Natural killer cell (primary cell): ENCODE results near the gene NT5DC1. TPM values are rescaled to one million over a fixed set of nuclear protein-coding genes. Genes with fewer than 3 reads are reported as not detected.

Source experiments
- ATAC-seq, 3 donors: fragments of 150-1000 bp in 2 of 3; fragments of 200-7000 bp in 1 of 3; cut with Tn5 transposase; 1 replicate in 1 of 3; 2 replicates in 2 of 3; pipeline ENCODE4 v1.10.0; 2021; ENCODE audit warnings: mild to moderate bottlenecking in 2 of 3, moderate library complexity in 2 of 3
- DNase-seq, 2 donors: peaks; one replicate each; pipeline versions ENCODE4 v3.0.0 to v3.0.0-alpha.2; 2013 to 2021; ENCODE audit warnings: mixed read lengths in 1 of 2
- H3K27ac ChIP-seq: one replicate; pipeline ENCODE4 v1.5.1; 2013; ENCODE audit warnings: mild to moderate bottlenecking, low read length
- H3K27me3 ChIP-seq: one replicate; pipeline ENCODE4 v1.6.1; 2013; ENCODE audit warnings: low read length; ENCODE audit not compliant: control insufficient read depth, insufficient read depth
- H3K36me3 ChIP-seq: one replicate; pipeline ENCODE4 v1.6.1; 2013; ENCODE audit warnings: low read length; ENCODE audit not compliant: control insufficient read depth, insufficient read depth
- H3K4me1 ChIP-seq: one replicate; pipeline ENCODE4 v1.6.1; 2013; ENCODE audit warnings: low read length; ENCODE audit not compliant: control insufficient read depth, insufficient read depth
- H3K4me3 ChIP-seq: one replicate; pipeline ENCODE4 v1.5.1; 2013; ENCODE audit warnings: low read length
- H3K9me3 ChIP-seq: one replicate; pipeline ENCODE4 v1.6.1; 2013; ENCODE audit warnings: low read length; ENCODE audit not compliant: control insufficient read depth, insufficient read depth
- H3K27ac Mint-ChIP-seq, 2 donors: one replicate each; pipeline ENCODE4 v1.8.0; 2022; ENCODE audit warnings: mild to moderate bottlenecking in 2 of 2, mixed read lengths in 2 of 2, moderate library complexity in 1 of 2
- H3K27me3 Mint-ChIP-seq, 2 donors: one replicate each; pipeline ENCODE4 v1.8.0; 2022; ENCODE audit warnings: low read depth in 2 of 2, mixed read lengths in 2 of 2
- H3K36me3 Mint-ChIP-seq: one replicate; pipeline ENCODE4 v1.8.0; 2022; ENCODE audit warnings: mixed read lengths
- H3K4me1 Mint-ChIP-seq, 2 donors: one replicate each; pipeline ENCODE4 v1.8.0; 2022; ENCODE audit warnings: mixed read lengths in 2 of 2
- H3K4me3 Mint-ChIP-seq: one replicate; pipeline ENCODE4 v1.8.0; 2022; ENCODE audit warnings: mild to moderate bottlenecking, moderate library complexity, mixed read lengths
- H3K9me3 Mint-ChIP-seq, 2 donors: one replicate each; pipeline ENCODE4 v1.8.0; 2022; ENCODE audit warnings: mixed read lengths in 2 of 2
- WGBS: methylation state at CpG from one replicate; pipeline ENCODE4 v1.1.7; 2013; ENCODE audit warnings: missing lambda C conversion rate; ENCODE audit not compliant: insufficient coverage; 5-methylcytosine and 5-hydroxymethylcytosine counted together
- intact Hi-C: fragments of 100-400 bp; cut with micrococcal nuclease; formaldehyde crosslinking; loops from one replicate; pipeline ENCODE4 v1.14.2; 2022
- total RNA-seq, 4 donors: library from RNA; stranded (reverse); fragments of 120-200 nt in 1 of 4; gene quantifications; one replicate each; pipeline versions ENCODE4 v1.2.3 to v1.2.4, GENCODE V29; 2013 to 2022
- TF ChIP-seq, protein P1 (sequence below): fragments of 200-600 bp; IDR thresholded peaks from one replicate; pipeline ENCODE4 v1.8.0; 2022; ENCODE audit warnings: antibody characterized with exemption

Gene NT5DC1
- total RNA-seq, 3 donors from 2014 or later (not counting 1 experiment from before 2014, with no cell fraction given): 19.1 to 29.4 (median 20.5) TPM

GRCh38 chr6:116290799-116291198 is 190.1 kb downstream of the NT5DC1 start:
- DNase-seq (no peak), ATAC-seq (no peak)
- H3K27ac ChIP-seq: no peak overlapping the region
- Mint-ChIP-seq H3K4me3 (no peak overlapping the region), H3K27me3 (no peaks in the 10 kb centered on the region), H3K9me3 (no peaks in the 10 kb centered on the region), H3K27ac (no peak overlapping the region), H3K36me3 (no peaks in the 10 kb centered on the region), H3K4me1 (no peaks in the 10 kb centered on the region)
- no peaks in the 10 kb centered on the region for H3K27me3 ChIP-seq
- no peak overlapping the region for H3K4me3 ChIP-seq
- H3K4me1 ChIP-seq: no peaks in the 10 kb centered on the region
- TF ChIP-seq, protein P1, sequence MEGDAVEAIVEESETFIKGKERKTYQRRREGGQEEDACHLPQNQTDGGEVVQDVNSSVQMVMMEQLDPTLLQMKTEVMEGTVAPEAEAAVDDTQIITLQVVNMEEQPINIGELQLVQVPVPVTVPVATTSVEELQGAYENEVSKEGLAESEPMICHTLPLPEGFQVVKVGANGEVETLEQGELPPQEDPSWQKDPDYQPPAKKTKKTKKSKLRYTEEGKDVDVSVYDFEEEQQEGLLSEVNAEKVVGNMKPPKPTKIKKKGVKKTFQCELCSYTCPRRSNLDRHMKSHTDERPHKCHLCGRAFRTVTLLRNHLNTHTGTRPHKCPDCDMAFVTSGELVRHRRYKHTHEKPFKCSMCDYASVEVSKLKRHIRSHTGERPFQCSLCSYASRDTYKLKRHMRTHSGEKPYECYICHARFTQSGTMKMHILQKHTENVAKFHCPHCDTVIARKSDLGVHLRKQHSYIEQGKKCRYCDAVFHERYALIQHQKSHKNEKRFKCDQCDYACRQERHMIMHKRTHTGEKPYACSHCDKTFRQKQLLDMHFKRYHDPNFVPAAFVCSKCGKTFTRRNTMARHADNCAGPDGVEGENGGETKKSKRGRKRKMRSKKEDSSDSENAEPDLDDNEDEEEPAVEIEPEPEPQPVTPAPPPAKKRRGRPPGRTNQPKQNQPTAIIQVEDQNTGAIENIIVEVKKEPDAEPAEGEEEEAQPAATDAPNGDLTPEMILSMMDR: no peak
- intact Hi-C loops: no loop called here
- no peaks in the 10 kb centered on the region for H3K9me3 ChIP-seq
- H3K36me3 ChIP-seq: no peaks in the 10 kb centered on the region
- 95% methylated on average over 2 of the region's 2 CpGs for WGBS

GRCh38 chr6:116291701-116292396 is 191.2 kb downstream of the NT5DC1 start:
- DNase-seq (no peak), ATAC-seq (no peak)
- H3K27ac Mint-ChIP-seq: no peak overlapping the region
- 68% methylated on average over 4 of the region's 4 CpGs for WGBS
- Histone ChIP-seq H3K27me3 (no peaks in the 10 kb centered on the region), H3K9me3 (no peaks in the 10 kb centered on the region), H3K4me3 (no peak overlapping the region), H3K36me3 (no peaks in the 10 kb centered on the region), H3K27ac (no peak overlapping the region), H3K4me1 (no peaks in the 10 kb centered on the region)
- H3K9me3 Mint-ChIP-seq: no peaks in the 10 kb centered on the region
- H3K36me3 Mint-ChIP-seq: no peaks in the 10 kb centered on the region
- H3K27me3 Mint-ChIP-seq: no peaks in the 10 kb centered on the region
- TF ChIP-seq, protein P1: no peak
- H3K4me1 Mint-ChIP-seq: no peaks in the 10 kb centered on the region
- H3K4me3 Mint-ChIP-seq: no peak overlapping the region
- intact Hi-C loops: no loop called here

DNA sequence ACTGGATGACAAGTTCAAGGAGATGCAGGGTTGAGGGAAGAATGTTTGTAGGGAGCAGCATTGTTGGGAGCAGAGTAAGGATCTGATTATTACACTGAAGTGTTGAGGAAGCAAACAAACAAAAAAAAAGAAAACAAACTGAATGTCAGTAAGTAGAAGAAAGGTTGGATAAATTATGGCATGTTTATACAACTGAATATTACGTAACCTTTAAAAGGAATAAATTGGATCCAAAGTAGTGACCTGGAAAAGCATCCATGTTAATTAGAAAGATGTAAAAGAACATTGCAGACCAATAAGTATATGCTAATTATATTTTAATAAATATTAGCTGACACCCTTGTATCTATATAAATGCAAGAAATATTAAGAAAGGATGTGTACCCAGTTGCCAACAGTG is 191.9 kb downstream of the NT5DC1 start:
- Histone ChIP-seq H3K36me3 (no peaks in the 10 kb centered on the region), H3K27ac (no peak overlapping the region), H3K9me3 (no peaks in the 10 kb centered on the region), H3K4me3 (no peak overlapping the region), H3K4me1 (no peaks in the 10 kb centered on the region), H3K27me3 (no peaks in the 10 kb centered on the region)
- no peaks in the 10 kb centered on the region for H3K36me3 Mint-ChIP-seq
- H3K9me3 Mint-ChIP-seq: no peaks in the 10 kb centered on the region
- DNase-seq (no peak), ATAC-seq (no peak)
- TF ChIP-seq, protein P1: no peak
- no peaks in the 10 kb centered on the region for H3K27me3 Mint-ChIP-seq
- no peaks in the 10 kb centered on the region for H3K4me1 Mint-ChIP-seq
- WGBS: 80% methylated on average over 1 of the region's 1 CpG
- no peak overlapping the region for H3K4me3 Mint-ChIP-seq
- H3K27ac Mint-ChIP-seq: no peak overlapping the region
- intact Hi-C loops: no loop called here

DNA sequence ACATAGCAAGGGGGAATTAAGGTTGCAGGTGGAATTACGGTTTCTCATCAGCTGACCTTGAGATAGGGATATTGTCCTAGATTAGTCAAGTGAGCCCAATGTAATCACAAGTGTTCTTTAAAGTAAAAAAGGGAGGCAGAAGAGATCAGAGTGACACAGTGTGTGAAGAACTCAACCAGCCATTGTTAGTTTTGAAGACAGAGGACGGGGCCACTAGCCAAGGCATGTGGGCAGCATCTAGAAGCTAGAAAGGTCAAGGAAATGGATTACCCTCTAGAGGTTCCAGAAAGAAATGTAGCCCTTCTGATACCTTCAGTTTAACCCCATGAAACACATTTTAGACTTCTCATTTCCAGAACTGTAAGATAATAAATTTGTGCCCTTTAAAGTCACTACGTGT is 197.6 kb downstream of the NT5DC1 start:
- WGBS: 92% methylated on average over 3 of the region's 3 CpGs
- H3K27me3 ChIP-seq: no peaks in the 10 kb centered on the region
- no peak overlapping the region for H3K27ac ChIP-seq
- Mint-ChIP-seq H3K4me3 (no peak overlapping the region), H3K27ac (no peak overlapping the region), H3K9me3 (peaks cover 3 to 4% of the 10 kb centered on the region in 2 donors), H3K27me3 (no peaks in the 10 kb centered on the region), H3K36me3 (no peaks in the 10 kb centered on the region), H3K4me1 (no peaks in the 10 kb centered on the region)
- ATAC-seq: no peak
- no peak for DNase-seq
- H3K4me3 ChIP-seq: no peak overlapping the region
- no peaks in the 10 kb centered on the region for H3K4me1 ChIP-seq
- TF ChIP-seq, protein P1: no peak
- H3K36me3 ChIP-seq: no peaks in the 10 kb centered on the region
- H3K9me3 ChIP-seq: no peaks in the 10 kb centered on the region
- intact Hi-C loops: no loop called here
